OCI-LY1 (cell line): Measurements from ENCODE around the gene OR10H3.

Source experiments
- H2AFZ ChIP-seq: fragments of 200-600 bp; sonication (generic), shearing (Covaris generic); 2 replicates; pipeline ENCODE4 v1.6.0; 2014; ENCODE audit warnings: antibody characterized with exemption, mild to moderate bottlenecking, low read length
- H3F3A ChIP-seq: fragments of 200-600 bp; sonication (generic), shearing (Covaris generic); 2 replicates; pipeline ENCODE4 v1.6.0; 2014; ENCODE audit warnings: mild to moderate bottlenecking, antibody characterized with exemption, low read length, moderate library complexity; ENCODE audit not compliant: insufficient read depth
- H3K27ac ChIP-seq: fragments of 200-600 bp; sonication (generic); 2 replicates; pipeline ENCODE4 v1.5.1; 2014; ENCODE audit warnings: low read length, mixed run types, mild to moderate bottlenecking, low read depth; ENCODE audit not compliant: poor library complexity, severe bottlenecking
- H3K27me3 ChIP-seq: fragments of 200-600 bp; sonication (generic); 2 replicates; pipeline ENCODE4 v1.6.0; 2014; ENCODE audit warnings: antibody characterized with exemption, mild to moderate bottlenecking, low read length, moderate library complexity; ENCODE audit not compliant: insufficient read depth
- H3K36me3 ChIP-seq: fragments of 200-600 bp; sonication (generic); 2 replicates; pipeline ENCODE4 v1.6.1; 2014; ENCODE audit warnings: mild to moderate bottlenecking, antibody characterized with exemption, low read length, moderate library complexity, mixed read lengths; ENCODE audit not compliant: insufficient read depth
- H3K4me1 ChIP-seq: fragments of 200-600 bp; sonication (generic); 2 replicates; pipeline ENCODE4 v1.5.1; 2014; ENCODE audit warnings: mild to moderate bottlenecking, low read length, moderate library complexity; ENCODE audit not compliant: insufficient read depth, severe bottlenecking
- H3K4me2 ChIP-seq: fragments of 200-600 bp; sonication (generic), shearing (Covaris generic); 2 replicates; pipeline ENCODE4 v1.6.1; 2014; ENCODE audit warnings: low read length
- H3K4me3 ChIP-seq: fragments of 200-600 bp; sonication (generic); 2 replicates; pipeline ENCODE4 v1.5.1; 2014; ENCODE audit warnings: low read length, low read depth, mild to moderate bottlenecking, mixed read lengths; ENCODE audit not compliant: poor library complexity, severe bottlenecking
- H3K79me2 ChIP-seq: fragments of 200-600 bp; shearing (Covaris generic); 2 replicates; pipeline ENCODE4 v1.6.1; 2016; ENCODE audit warnings: mixed run types, low read length, mixed read lengths; ENCODE audit not compliant: insufficient read depth
- H3K9ac ChIP-seq: fragments of 200-600 bp; sonication (generic), shearing (Covaris generic); 2 replicates; pipeline ENCODE4 v1.6.1; 2014; ENCODE audit warnings: mild to moderate bottlenecking, low read length, mixed read lengths
- H3K9me2 ChIP-seq: fragments of 200-600 bp; sonication (generic), shearing (Covaris generic); 2 replicates; pipeline ENCODE4 v1.6.1; 2014; ENCODE audit warnings: low read depth, mild to moderate bottlenecking, low read length, mixed read lengths
- H3K9me3 ChIP-seq: fragments of 200-600 bp; shearing (Covaris generic); 2 replicates; pipeline ENCODE4 v1.6.1; 2014; ENCODE audit warnings: low read length, mixed read lengths
- H4K20me1 ChIP-seq: fragments of 200-600 bp; sonication (generic), shearing (Covaris generic); 2 replicates; pipeline ENCODE4 v1.6.0; 2016; ENCODE audit warnings: mild to moderate bottlenecking, low read length; ENCODE audit not compliant: insufficient read depth
- CTCF ChIP-seq: fragments of 200-600 bp; sonication (generic), shearing (Covaris generic); IDR thresholded peaks from 2 replicates; pipeline ENCODE4 v1.5.1; 2017; ENCODE audit warnings: mild to moderate bottlenecking, antibody characterized with exemption, low read length, moderate library complexity, mixed read lengths
- EZH2 ChIP-seq: fragments of 200-600 bp; sonication (generic), shearing (Covaris generic); IDR thresholded peaks from 2 replicates; pipeline ENCODE4 v1.8.0; 2017; ENCODE audit warnings: borderline replicate concordance, mixed run types, mild to moderate bottlenecking, antibody characterized with exemption, low read length, moderate library complexity, mixed read lengths

The OR10H3 gene

GRCh38 chr19:15779756-15780476 lies 42.1 kb downstream of the OR10H3 start:
- Histone ChIP-seq H3K9ac (no peak overlapping the region), H3F3A (no peaks in the 10 kb centered on the region), H3K4me1 (no peaks in the 10 kb centered on the region), H3K4me2 (no peak overlapping the region), H4K20me1 (no peaks in the 10 kb centered on the region), H3K36me3 (no peaks in the 10 kb centered on the region), H3K27me3 (no peaks in the 10 kb centered on the region), H3K9me2 (no peaks in the 10 kb centered on the region), H3K79me2 (no peaks in the 10 kb centered on the region), H2AFZ (no peak overlapping the region), H3K27ac (no peak overlapping the region), H3K4me3 (no peak overlapping the region), H3K9me3 (no peaks in the 10 kb centered on the region)
- no peak for TF ChIP-seq CTCF

GRCh38 chr19:15780610-15781418 lies 43.0 kb downstream of the OR10H3 start:
- H3K9ac ChIP-seq, result no peak overlapping the region
- TF ChIP-seq CTCF, result no peak
- TF ChIP-seq EZH2, result no peak

GRCh38 chr19:15781661-15782060 lies 43.9 kb downstream of the OR10H3 start:
- no peak overlapping the region for H3K9ac ChIP-seq
- H3K9me3 ChIP-seq, result no peaks in the 10 kb centered on the region
- H3K4me2 ChIP-seq, result no peak overlapping the region
- TF ChIP-seq EZH2 (no peak), CTCF (no peak)
- no peak overlapping the region for H2AFZ ChIP-seq
- no peak overlapping the region for H3K27ac ChIP-seq
- no peaks in the 10 kb centered on the region for H3K9me2 ChIP-seq
- H3K4me3 ChIP-seq, result no peak overlapping the region
- H3K36me3 ChIP-seq, result no peaks in the 10 kb centered on the region
- no peaks in the 10 kb centered on the region for H3K4me1 ChIP-seq
- H4K20me1 ChIP-seq, result no peaks in the 10 kb centered on the region
- H3K79me2 ChIP-seq, result no peaks in the 10 kb centered on the region
- no peaks in the 10 kb centered on the region for H3K27me3 ChIP-seq
- H3F3A ChIP-seq, result no peaks in the 10 kb centered on the region

More at GRCh38 chr19:15780610-15781418, 43.0 kb downstream of the OR10H3 start:
- Histone ChIP-seq H3K4me2 (no peak overlapping the region), H3K9me3 (no peaks in the 10 kb centered on the region), H3K9me2 (no peaks in the 10 kb centered on the region), H3K79me2 (no peaks in the 10 kb centered on the region), H3K4me3 (no peak overlapping the region), H3K36me3 (no peaks in the 10 kb centered on the region), H3K27ac (no peak overlapping the region), H3K4me1 (no peaks in the 10 kb centered on the region), H3K27me3 (no peaks in the 10 kb centered on the region), H4K20me1 (no peaks in the 10 kb centered on the region), H3F3A (no peaks in the 10 kb centered on the region), H2AFZ (no peak overlapping the region)
